Osteoblast (primary cell): Measurements from ENCODE around the gene ARHGEF2. TPM values are rescaled to one million over a fixed set of nuclear protein-coding genes. Genes with fewer than 3 reads are reported as not detected.

Experiments used
- DNase-seq: peaks from one replicate; pipeline ENCODE4 v3.0.0; 2011; ENCODE audit warnings: low spot score, mixed read lengths; ENCODE audit not compliant: insufficient read length; ENCODE audit errors: missing footprints
- H2AFZ ChIP-seq: 2 replicates; pipeline ENCODE4 v1.6.0; 2011; ENCODE audit warnings: mild to moderate bottlenecking, low read length
- H3K27ac ChIP-seq: 2 replicates; pipeline ENCODE4 v1.5.1; 2011; ENCODE audit warnings: mild to moderate bottlenecking, low read depth, low read length, moderate library complexity
- H3K27me3 ChIP-seq: 2 replicates; pipeline ENCODE4 v1.6.0; 2012; ENCODE audit warnings: mild to moderate bottlenecking, control low read depth, inconsistent platforms, low read length, moderate library complexity; ENCODE audit not compliant: insufficient read depth
- H3K36me3 ChIP-seq: 2 replicates; pipeline ENCODE4 v1.5.1; 2011; ENCODE audit warnings: mild to moderate bottlenecking, low read length, control low read depth, moderate library complexity; ENCODE audit not compliant: insufficient read depth
- H3K4me1 ChIP-seq: 2 replicates; pipeline ENCODE4 v1.5.1; 2011; ENCODE audit warnings: mild to moderate bottlenecking, low read length, control low read depth, moderate library complexity; ENCODE audit not compliant: insufficient read depth
- H3K4me2 ChIP-seq: 2 replicates; pipeline ENCODE4 v1.6.0; 2011; ENCODE audit warnings: mild to moderate bottlenecking, low read length; ENCODE audit not compliant: insufficient read depth
- H3K4me3 ChIP-seq: fragments of 200-600 bp; sonication (generic); 3 replicates; pipeline ENCODE4 v1.5.1; 2012; ENCODE audit warnings: mild to moderate bottlenecking, low read length, inconsistent platforms; ENCODE audit not compliant: insufficient read depth
- H3K79me2 ChIP-seq: 2 replicates; pipeline ENCODE4 v1.6.0; 2012; ENCODE audit warnings: mild to moderate bottlenecking, low read length, control low read depth, inconsistent platforms; ENCODE audit not compliant: insufficient read depth
- H3K9me3 ChIP-seq: 2 replicates; pipeline ENCODE4 v1.5.1; 2011; ENCODE audit warnings: low read depth, low read length, control low read depth
- H4K20me1 ChIP-seq: 2 replicates; pipeline ENCODE4 v1.6.0; 2012; ENCODE audit warnings: mild to moderate bottlenecking, low read length, control low read depth; ENCODE audit not compliant: insufficient read depth
- CTCF ChIP-seq: IDR thresholded peaks from 2 replicates; pipeline ENCODE4 v1.5.1; 2011; ENCODE audit warnings: mild to moderate bottlenecking, low read depth, low read length, moderate library complexity; ENCODE audit errors: extremely low read depth
- total RNA-seq: library from RNA; depleted of rRNA; stranded (reverse); fragments of >200 nt; gene quantifications from 2 replicates; pipeline ENCODE4 v1.2.3, GENCODE V29; 2012

Gene ARHGEF2
- total RNA-seq, 1 donor: 183 TPM

GRCh38 chr1:155974208-155975115 lies 3.9 kb downstream of the ARHGEF2 start:
- Histone ChIP-seq H3K27me3 (no peaks in the 10 kb centered on the region), H3K4me1 (peaks cover 53% of the 10 kb centered on the region), H3K79me2 (peaks cover 96% of the 10 kb centered on the region), H3K4me2 (peak overlapping the region; percentile 94), H3K36me3 (peaks cover 8% of the 10 kb centered on the region), H4K20me1 (peaks cover 58% of the 10 kb centered on the region), H3K9me3 (no peaks in the 10 kb centered on the region), H3K4me3 (peak overlapping the region; percentile 91), H3K27ac (peak overlapping the region; percentile 92), H2AFZ (no peak overlapping the region)
- no peak for TF ChIP-seq CTCF
- DNase-seq: no peak

GRCh38 chr1:155973723-155974122 lies 4.6 kb downstream of the ARHGEF2 start:
- TF ChIP-seq CTCF: no peak
- Histone ChIP-seq H3K9me3 (no peaks in the 10 kb centered on the region), H3K4me2 (no peak overlapping the region), H3K36me3 (peaks cover 14% of the 10 kb centered on the region), H2AFZ (no peak overlapping the region), H4K20me1 (peaks cover 65% of the 10 kb centered on the region), H3K27ac (no peak overlapping the region), H3K27me3 (no peaks in the 10 kb centered on the region), H3K79me2 (peaks cover 96% of the 10 kb centered on the region), H3K4me1 (peaks cover 51% of the 10 kb centered on the region), H3K4me3 (no peak overlapping the region)
- DNase-seq: no peak

- peak overlapping the region; percentile 9 for H3K27ac ChIP-seq
- DNase-seq: no peak
- peaks cover 52% of the 10 kb centered on the region for H3K4me1 ChIP-seq
- no peak for TF ChIP-seq CTCF
- H3K4me2 ChIP-seq: no peak overlapping the region
- H3K27me3 ChIP-seq: no peaks in the 10 kb centered on the region
- H3K9me3 ChIP-seq: no peaks in the 10 kb centered on the region
- H2AFZ ChIP-seq: no peak overlapping the region
- H3K36me3 ChIP-seq: peaks cover 30% of the 10 kb centered on the region
- H3K79me2 ChIP-seq: peaks cover 96% of the 10 kb centered on the region
- H4K20me1 ChIP-seq: peaks cover 78% of the 10 kb centered on the region
- H3K4me3 ChIP-seq: no peak overlapping the region
These were observed 6.2 kb downstream of the ARHGEF2 start for GRCh38 chr1:155971910-155972809.
